SK-N-MC (cell line): ENCODE data around the gene PHLDA2.

ENCODE experiments used
- DNase-seq: peaks from one replicate; pipeline ENCODE4 v3.0.0-alpha.2; 2011; ENCODE audit warnings: low read depth, low spot score
- H3K27ac ChIP-seq: fragments of 200-600 bp; sonication (generic); 2 replicates; pipeline ENCODE4 v1.5.1; 2016; ENCODE audit warnings: mixed run types
- H3K36me3 ChIP-seq: fragments of 200-600 bp; sonication (generic); 2 replicates; pipeline ENCODE4 v1.6.1; 2017; ENCODE audit warnings: antibody characterized with exemption, low read length, mixed read lengths; ENCODE audit not compliant: insufficient read depth
- H3K4me3 ChIP-seq: fragments of 200-600 bp; sonication (generic); 2 replicates; pipeline ENCODE4 v1.5.1; 2016
- H3K9ac ChIP-seq: fragments of 200-600 bp; sonication (generic); 2 replicates; pipeline ENCODE4 v1.8.0; 2017; ENCODE audit warnings: mixed run types, mixed read lengths; ENCODE audit not compliant: insufficient read length
- H3K9me3 ChIP-seq: fragments of 200-600 bp; sonication (generic); 2 replicates; pipeline ENCODE4 v1.6.1; 2017; ENCODE audit warnings: low read depth, mild to moderate bottlenecking, antibody characterized with exemption, low read length, moderate library complexity, mixed read lengths
- EZH2 ChIP-seq: fragments of 200-600 bp; sonication (generic); IDR thresholded peaks from one replicate; pipeline ENCODE4 v1.6.1; 2017; ENCODE audit warnings: antibody characterized with exemption
- FOXP2 ChIP-seq: optimal IDR thresholded peaks from 2 replicates; pipeline ENCODE3; 2011; ENCODE audit warnings: mild to moderate bottlenecking, moderate library complexity; ENCODE audit not compliant: insufficient read depth; ENCODE audit errors: extremely low read length, control extremely low read depth
- POLR2AphosphoS5 ChIP-seq: IDR thresholded peaks from 2 replicates; pipeline ENCODE4 v1.6.1; 2012; ENCODE audit warnings: mild to moderate bottlenecking, low read depth, low read length, borderline replicate concordance

PHLDA2 gene

DNA sequence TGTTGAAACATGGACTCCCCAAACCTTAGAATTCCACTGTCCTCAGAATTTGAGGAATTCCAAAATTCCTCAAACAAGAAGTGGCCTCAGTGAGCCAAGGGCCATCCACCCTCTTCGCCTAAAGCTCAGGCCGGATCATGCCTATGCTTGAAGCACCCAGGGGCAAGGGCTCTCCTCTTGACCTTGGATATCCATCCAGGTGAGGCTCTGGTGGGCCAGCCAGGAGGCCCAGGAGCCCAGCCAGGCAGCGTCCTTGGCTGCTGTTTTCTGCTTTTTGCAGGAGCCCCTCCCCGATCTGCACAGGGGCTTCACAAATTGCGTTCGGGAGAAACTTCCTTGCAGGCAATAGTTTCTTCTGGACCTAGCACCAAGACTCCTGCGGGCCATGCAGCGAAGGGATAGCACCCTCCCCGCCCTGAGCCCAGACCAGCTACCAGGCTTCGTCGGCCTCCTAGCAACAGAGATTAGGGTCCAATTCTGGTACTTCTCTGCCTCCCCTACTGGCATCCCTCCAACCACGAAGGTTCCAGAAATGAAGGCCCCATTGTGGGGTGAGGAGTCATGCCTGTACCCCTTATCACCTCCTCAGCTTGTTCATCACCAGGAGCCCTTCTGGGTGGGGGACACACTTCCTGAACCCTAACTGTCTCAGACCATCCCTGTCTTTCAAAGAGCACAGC is 2.0 kb downstream of the PHLDA2 start:
- Histone ChIP-seq H3K27ac (no peak overlapping the region), H3K9ac (no peak overlapping the region), H3K36me3 (no peaks in the 10 kb centered on the region), H3K9me3 (no peaks in the 10 kb centered on the region), H3K4me3 (no peak overlapping the region)
- DNase-seq, result no peak
- TF ChIP-seq POLR2AphosphoS5, result no peak
- TF ChIP-seq FOXP2, result no peak
- no peak for TF ChIP-seq EZH2

DNA sequence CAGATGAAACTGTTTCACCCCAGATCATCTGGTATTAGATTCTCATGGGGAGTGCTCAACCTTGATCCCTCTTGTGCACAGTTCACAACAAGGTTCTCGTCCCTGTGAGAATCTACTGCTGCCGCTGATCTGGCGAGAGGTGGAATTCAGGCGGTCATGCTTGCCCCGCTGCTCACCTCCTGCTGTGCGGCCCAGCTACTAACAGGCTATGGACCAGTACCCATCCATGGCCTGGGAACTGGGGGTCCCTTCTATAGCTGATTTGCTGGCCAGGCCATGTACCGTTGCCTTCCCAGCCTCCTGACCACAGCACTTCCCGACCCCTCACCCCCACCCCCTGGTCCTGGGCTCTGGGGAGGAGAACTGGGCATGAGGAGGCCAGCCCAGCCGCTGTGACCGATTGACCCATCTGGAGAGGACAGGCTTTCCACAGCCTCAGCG is 2.6 kb downstream of the PHLDA2 start:
- no peak for TF ChIP-seq POLR2AphosphoS5
- no peak for TF ChIP-seq EZH2
- TF ChIP-seq FOXP2, result no peak
- DNase-seq, result no peak
- H3K27ac ChIP-seq, result no peak overlapping the region
- no peak overlapping the region for H3K4me3 ChIP-seq
- H3K9ac ChIP-seq, result no peak overlapping the region
- no peaks in the 10 kb centered on the region for H3K9me3 ChIP-seq
- H3K36me3 ChIP-seq, result no peaks in the 10 kb centered on the region

- no peak for TF ChIP-seq EZH2
- TF ChIP-seq FOXP2, result no peak
- TF ChIP-seq POLR2AphosphoS5, result no peak
- no peaks in the 10 kb centered on the region for H3K36me3 ChIP-seq
- no peak overlapping the region for H3K4me3 ChIP-seq
- H3K27ac ChIP-seq, result no peak overlapping the region
- H3K9me3 ChIP-seq, result no peaks in the 10 kb centered on the region
- DNase-seq, result no peak
- H3K9ac ChIP-seq, result no peak overlapping the region
Measured at GRCh38 chr11:2924821-2925675, 4.2 kb downstream of the PHLDA2 start.

DNA sequence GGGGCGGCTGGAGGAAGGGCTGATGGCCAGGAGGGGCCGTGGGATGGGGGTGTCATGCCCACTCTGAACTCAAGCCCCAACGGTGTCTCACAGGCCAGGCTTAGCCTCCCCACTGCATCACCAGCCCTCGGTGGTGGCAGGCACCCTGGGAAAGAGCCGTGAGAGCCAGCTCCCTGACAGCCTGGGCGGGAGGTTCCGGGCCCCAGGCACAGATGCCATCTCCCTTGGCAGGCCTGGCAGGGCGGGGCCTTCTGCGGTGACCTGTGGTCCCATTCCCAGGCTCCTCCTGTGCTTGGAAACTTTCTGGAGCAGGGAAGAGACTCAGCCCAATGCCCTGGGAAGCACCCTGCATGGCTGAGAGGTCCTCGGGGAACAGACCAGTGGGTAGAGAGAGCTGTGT is 4.8 kb downstream of the PHLDA2 start:
- DNase-seq, result no peak
- no peaks in the 10 kb centered on the region for H3K36me3 ChIP-seq
- no peak overlapping the region for H3K9ac ChIP-seq
- H3K27ac ChIP-seq, result no peak overlapping the region
- H3K4me3 ChIP-seq, result no peak overlapping the region
- TF ChIP-seq FOXP2 (no peak), EZH2 (no peak), POLR2AphosphoS5 (no peak)
- no peaks in the 10 kb centered on the region for H3K9me3 ChIP-seq

GRCh38 chr11:2923446-2924375 is 5.5 kb downstream of the PHLDA2 start:
- H3K9me3 ChIP-seq, result no peaks in the 10 kb centered on the region
- H3K27ac ChIP-seq, result no peak overlapping the region
- DNase-seq, result no peak
- TF ChIP-seq EZH2 (no peak), FOXP2 (no peak), POLR2AphosphoS5 (no peak)
- H3K4me3 ChIP-seq, result no peak overlapping the region
- H3K9ac ChIP-seq, result no peak overlapping the region
- no peaks in the 10 kb centered on the region for H3K36me3 ChIP-seq

DNA sequence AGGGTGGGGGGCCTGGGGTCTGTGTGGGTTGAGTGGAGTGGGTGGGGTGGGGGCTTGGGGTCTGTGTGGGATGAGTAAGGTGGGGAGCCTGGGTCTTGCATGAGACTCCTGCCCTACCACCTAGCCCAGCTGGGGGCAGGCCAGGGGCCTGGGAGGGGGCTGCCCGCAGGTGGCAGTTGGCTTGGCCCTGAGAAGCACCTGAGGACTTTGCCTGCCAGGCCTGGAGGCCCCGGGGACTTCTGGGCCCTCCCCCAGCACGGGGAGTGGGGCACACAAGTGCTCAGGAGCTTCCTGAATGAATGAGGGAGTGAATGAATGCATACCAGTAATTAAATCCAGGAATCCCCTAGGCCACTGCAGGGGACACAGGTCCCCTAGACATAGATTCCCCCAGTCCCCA is 6.6 kb downstream of the PHLDA2 start:
- TF ChIP-seq FOXP2 (no peak), POLR2AphosphoS5 (no peak), EZH2 (no peak)
- H3K4me3 ChIP-seq, result no peak overlapping the region
- no peak overlapping the region for H3K9ac ChIP-seq
- H3K36me3 ChIP-seq, result no peaks in the 10 kb centered on the region
- H3K27ac ChIP-seq, result no peak overlapping the region
- DNase-seq, result no peak
- H3K9me3 ChIP-seq, result no peaks in the 10 kb centered on the region

GRCh38 chr11:2921742-2922493 is 7.3 kb downstream of the PHLDA2 start:
- no peaks in the 10 kb centered on the region for H3K9me3 ChIP-seq
- no peak overlapping the region for H3K27ac ChIP-seq
- H3K9ac ChIP-seq, result no peak overlapping the region
- TF ChIP-seq POLR2AphosphoS5 (no peak), EZH2 (no peak), FOXP2 (no peak)
- H3K36me3 ChIP-seq, result no peaks in the 10 kb centered on the region
- no peak for DNase-seq
- no peak overlapping the region for H3K4me3 ChIP-seq
